ENCODE data around the gene CRK.

Gene CRK

DNA sequence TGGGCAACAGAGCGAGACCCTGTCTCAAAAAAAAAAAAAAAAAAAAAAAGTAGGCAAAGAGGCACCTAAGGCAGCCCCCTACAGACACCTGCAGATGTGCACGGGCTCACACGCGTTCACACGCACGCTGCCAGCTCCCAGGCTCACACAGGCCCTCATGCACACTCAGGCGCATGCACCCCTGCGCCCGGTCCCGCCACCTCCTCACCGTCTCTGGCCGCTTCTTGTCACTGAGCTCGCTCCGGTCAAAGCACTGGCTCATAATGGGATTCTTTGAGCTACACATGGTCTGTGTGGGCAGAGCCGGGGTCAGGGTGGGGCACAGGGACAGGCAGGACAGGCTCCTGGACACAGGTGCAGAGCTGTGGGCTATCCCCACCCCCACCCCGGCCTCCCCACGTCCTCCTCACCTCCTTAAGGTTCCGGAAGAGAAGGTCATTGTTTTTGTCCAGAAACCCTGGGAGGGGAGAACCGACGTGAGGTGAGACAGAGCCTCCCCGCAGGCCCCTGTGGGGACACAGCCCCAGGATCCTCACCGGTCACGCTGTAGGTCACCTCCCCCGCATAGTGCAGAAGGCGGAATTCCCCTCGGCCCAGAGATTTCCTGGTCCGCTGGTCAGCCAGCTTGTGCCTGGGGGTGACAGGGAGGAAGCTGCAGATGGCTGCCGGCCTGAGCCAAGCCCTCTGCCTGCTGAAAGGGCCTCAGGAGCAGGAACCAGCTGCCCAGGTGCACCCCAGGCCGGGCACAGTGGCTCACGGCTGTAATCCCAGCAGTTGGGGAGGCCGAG lies 18.6 kb upstream of the CRK start:
- Histone ChIP-seq H3K9me3 (ENCODE audit: severe bottlenecking) (no peaks in the 10 kb centered on the region), H3K4me1 (ENCODE audit: insufficient read depth, poor library complexity, severe bottlenecking) (no peaks in the 10 kb centered on the region), H3K4me3 (ENCODE audit: severe bottlenecking) (no peak overlapping the region), H3K27ac (ENCODE audit: poor library complexity, severe bottlenecking) (no peak overlapping the region), H3K36me3 (ENCODE audit: low read depth) (peaks cover 55% of the 10 kb centered on the region), H3K27me3 (ENCODE audit: insufficient read depth, poor library complexity, severe bottlenecking) (no peaks in the 10 kb centered on the region)
- ATAC-seq (ENCODE audit: low read depth) = no peak
- no peak for DNase-seq (ENCODE audit: low spot score)
- TF ChIP-seq, protein P1, sequence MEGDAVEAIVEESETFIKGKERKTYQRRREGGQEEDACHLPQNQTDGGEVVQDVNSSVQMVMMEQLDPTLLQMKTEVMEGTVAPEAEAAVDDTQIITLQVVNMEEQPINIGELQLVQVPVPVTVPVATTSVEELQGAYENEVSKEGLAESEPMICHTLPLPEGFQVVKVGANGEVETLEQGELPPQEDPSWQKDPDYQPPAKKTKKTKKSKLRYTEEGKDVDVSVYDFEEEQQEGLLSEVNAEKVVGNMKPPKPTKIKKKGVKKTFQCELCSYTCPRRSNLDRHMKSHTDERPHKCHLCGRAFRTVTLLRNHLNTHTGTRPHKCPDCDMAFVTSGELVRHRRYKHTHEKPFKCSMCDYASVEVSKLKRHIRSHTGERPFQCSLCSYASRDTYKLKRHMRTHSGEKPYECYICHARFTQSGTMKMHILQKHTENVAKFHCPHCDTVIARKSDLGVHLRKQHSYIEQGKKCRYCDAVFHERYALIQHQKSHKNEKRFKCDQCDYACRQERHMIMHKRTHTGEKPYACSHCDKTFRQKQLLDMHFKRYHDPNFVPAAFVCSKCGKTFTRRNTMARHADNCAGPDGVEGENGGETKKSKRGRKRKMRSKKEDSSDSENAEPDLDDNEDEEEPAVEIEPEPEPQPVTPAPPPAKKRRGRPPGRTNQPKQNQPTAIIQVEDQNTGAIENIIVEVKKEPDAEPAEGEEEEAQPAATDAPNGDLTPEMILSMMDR (IDR thresholded peaks at IDR 0.05; ENCODE audit: poor library complexity, severe bottlenecking) = no peak

DNA sequence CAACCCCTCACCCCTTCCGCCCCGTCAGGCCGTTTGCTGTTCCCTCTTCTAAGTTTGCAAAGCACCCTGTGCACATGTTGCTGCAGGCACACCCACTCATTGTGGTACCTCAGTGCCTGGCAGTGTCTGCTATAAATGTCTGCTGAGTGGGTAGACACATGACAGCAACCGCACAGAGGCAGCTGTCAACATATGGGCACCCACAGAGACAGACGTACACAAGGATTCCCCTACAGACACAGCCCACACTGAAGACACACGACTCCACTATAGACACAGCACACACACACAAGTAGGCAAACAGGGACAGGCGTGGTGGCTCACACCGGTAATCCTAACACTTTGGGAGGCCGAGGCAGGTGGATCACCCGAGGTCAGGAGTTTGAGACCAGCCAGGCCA lies 17.8 kb upstream of the CRK start:
- Histone ChIP-seq H3K4me3 (ENCODE audit: severe bottlenecking) (no peak overlapping the region), H3K27ac (ENCODE audit: poor library complexity, severe bottlenecking) (no peak overlapping the region), H3K36me3 (ENCODE audit: low read depth) (peaks cover 59% of the 10 kb centered on the region), H3K9me3 (ENCODE audit: severe bottlenecking) (no peaks in the 10 kb centered on the region), H3K27me3 (ENCODE audit: insufficient read depth, poor library complexity, severe bottlenecking) (no peaks in the 10 kb centered on the region), H3K4me1 (ENCODE audit: insufficient read depth, poor library complexity, severe bottlenecking) (no peaks in the 10 kb centered on the region)
- ATAC-seq (ENCODE audit: low read depth) (no peak), DNase-seq (ENCODE audit: low spot score) (no peak)
- TF ChIP-seq, protein P1 (IDR thresholded peaks at IDR 0.05; ENCODE audit: poor library complexity, severe bottlenecking) = no peak

DNA sequence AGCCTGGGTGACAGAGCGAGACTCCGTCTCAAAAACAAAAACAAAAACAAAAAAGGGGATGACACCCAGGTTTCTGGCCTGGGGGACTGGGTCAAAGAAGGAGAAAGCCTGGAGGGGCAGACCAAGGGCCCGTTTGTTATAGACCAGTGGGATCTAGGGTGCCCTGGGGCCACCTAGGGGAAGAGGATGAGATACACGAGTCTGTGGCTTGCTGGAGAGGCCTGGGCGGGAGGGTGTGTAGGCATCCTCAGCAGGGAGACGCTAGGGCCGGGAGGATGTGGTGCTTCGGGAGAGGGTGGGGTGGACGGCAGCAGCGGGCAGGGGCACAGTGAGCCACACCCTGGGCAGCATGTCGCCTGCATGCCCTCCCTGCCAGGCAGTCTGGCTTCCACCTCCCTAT lies 17.1 kb upstream of the CRK start:
- Histone ChIP-seq H3K4me1 (ENCODE audit: insufficient read depth, poor library complexity, severe bottlenecking) (no peaks in the 10 kb centered on the region), H3K4me3 (ENCODE audit: severe bottlenecking) (no peak overlapping the region), H3K27ac (ENCODE audit: poor library complexity, severe bottlenecking) (no peak overlapping the region), H3K36me3 (ENCODE audit: low read depth) (peaks cover 62% of the 10 kb centered on the region), H3K27me3 (ENCODE audit: insufficient read depth, poor library complexity, severe bottlenecking) (no peaks in the 10 kb centered on the region), H3K9me3 (ENCODE audit: severe bottlenecking) (no peaks in the 10 kb centered on the region)
- ATAC-seq (ENCODE audit: low read depth) (no peak; the same call in 2 of the 3 replicates), DNase-seq (ENCODE audit: low spot score) (no peak)
- TF ChIP-seq, protein P1 (IDR thresholded peaks at IDR 0.05; ENCODE audit: poor library complexity, severe bottlenecking) = no peak

DNA sequence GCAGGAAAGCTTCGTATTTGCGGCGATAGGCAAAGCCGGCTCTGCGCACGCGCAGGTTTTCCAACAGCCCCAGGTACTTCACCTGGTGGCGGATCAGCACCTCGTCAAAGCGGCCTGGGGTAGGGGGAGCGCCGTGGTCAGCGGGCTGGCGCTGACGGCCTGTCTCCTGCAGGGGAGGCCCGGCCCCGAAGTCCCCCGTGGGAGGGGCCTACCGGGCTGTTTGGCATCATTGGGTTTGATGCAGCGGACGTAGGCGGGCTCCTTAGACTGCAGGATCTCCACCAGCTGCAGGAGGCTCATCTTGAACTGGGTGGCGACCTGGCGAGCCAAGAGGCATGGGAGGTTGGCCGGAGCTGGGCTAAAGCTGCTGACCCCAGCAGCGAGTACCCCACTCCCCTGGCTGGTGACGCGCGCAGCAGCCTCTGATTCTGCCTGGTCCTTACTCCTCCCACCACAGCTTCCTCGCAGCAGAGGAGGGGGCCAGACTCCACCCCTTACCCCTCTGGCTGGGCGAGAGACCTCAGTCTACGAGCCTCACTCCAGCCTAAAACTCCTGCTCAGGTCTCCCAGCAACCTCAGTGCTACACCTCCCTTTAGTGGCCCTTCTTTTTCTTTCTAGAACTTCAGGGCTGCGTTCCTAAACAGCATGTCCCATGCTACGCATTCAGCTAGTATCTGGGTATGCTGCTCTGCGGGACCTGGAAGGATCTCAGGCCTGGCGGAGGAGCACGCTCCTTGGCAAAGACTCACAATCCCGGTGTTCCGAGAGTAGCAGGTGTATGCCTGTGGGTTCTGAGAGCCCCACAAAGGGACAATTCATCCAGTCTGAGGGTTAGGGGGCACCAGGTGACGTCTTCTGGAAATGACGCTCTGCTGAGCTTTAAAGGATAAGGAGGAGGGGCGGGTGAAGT lies 16.1 kb upstream of the CRK start:
- H3K4me1 ChIP-seq (ENCODE audit: insufficient read depth, poor library complexity, severe bottlenecking) = no peaks in the 10 kb centered on the region
- H3K36me3 ChIP-seq (ENCODE audit: low read depth) = peaks cover 57% of the 10 kb centered on the region
- TF ChIP-seq, protein P1 (IDR thresholded peaks at IDR 0.05; ENCODE audit: poor library complexity, severe bottlenecking) = no peak
- no peak for DNase-seq (ENCODE audit: low spot score)
- ATAC-seq (ENCODE audit: low read depth) = no peak
- H3K27ac ChIP-seq (ENCODE audit: poor library complexity, severe bottlenecking) = no peak overlapping the region
- H3K27me3 ChIP-seq (ENCODE audit: insufficient read depth, poor library complexity, severe bottlenecking) = no peaks in the 10 kb centered on the region
- no peak overlapping the region for H3K4me3 ChIP-seq (ENCODE audit: severe bottlenecking)
- H3K9me3 ChIP-seq (ENCODE audit: severe bottlenecking) = no peaks in the 10 kb centered on the region

All from RWPE2 (cell line).